H1 (cell line): ENCODE results near the gene CNPY4. TPM values are rescaled to one million over a fixed set of nuclear protein-coding genes. Genes with fewer than 3 reads are reported as not detected.

Experiments used
- CTCF ChIA-PET: fragments of 300-600 bp; sonication (Branson Sonifier 250); formaldehyde crosslinking; loops from one replicate; lab custom pipeline; 2021; ENCODE audit not compliant: partially characterized antibody; lab: Charles Lee
- POLR2A ChIA-PET: fragments of 300-600 bp; sonication (Branson Sonifier 250); formaldehyde crosslinking; loops from one replicate; lab custom pipeline; 2021; ENCODE audit warnings: inconsistent platforms; ENCODE audit not compliant: partially characterized antibody; lab: Charles Lee
- DNase-seq, 2 experiments: peaks; one replicate each; pipeline versions ENCODE4 v3.0.0 to v3.0.0-alpha.2; 2010 to 2022; ENCODE audit warnings: low spot score in 2 of 2, low read depth in 1 of 2, mixed read lengths in 1 of 2
- FAIRE-seq: peaks from 2 replicates; lab custom pipeline; 2011; peaks lifted over from hg19 to GRCh38; lab: Jason Lieb, UNC
- H2AFZ ChIP-seq: 2 replicates; pipeline ENCODE4 v1.8.1; 2012; ENCODE audit warnings: low read length, inconsistent platforms
- H2AK5ac ChIP-seq: 2 replicates; pipeline ENCODE4 v1.6.1; 2013; ENCODE audit warnings: low read depth, low read length
- H2BK120ac ChIP-seq: replicated peaks from 2 replicates; pipeline ENCODE3; 2013; ENCODE audit warnings: low read depth, low read length, inconsistent platforms
- H2BK12ac ChIP-seq: 2 replicates; pipeline ENCODE4 v1.6.1; 2013; ENCODE audit warnings: low read depth, low read length
- H2BK15ac ChIP-seq: 2 replicates; pipeline ENCODE4 v1.6.1; 2013; ENCODE audit warnings: low read length
- H2BK20ac ChIP-seq: 2 replicates; pipeline ENCODE4 v1.6.1; 2013; ENCODE audit warnings: low read length
- H2BK5ac ChIP-seq: 2 replicates; pipeline ENCODE4 v1.6.1; 2013; ENCODE audit warnings: low read depth, low read length
- H3K14ac ChIP-seq: 2 replicates; pipeline ENCODE4 v1.6.1; 2013; ENCODE audit warnings: inconsistent platforms; ENCODE audit not compliant: insufficient read length
- H3K18ac ChIP-seq: 2 replicates; pipeline ENCODE4 v1.6.1; 2013; ENCODE audit warnings: low read length; ENCODE audit errors: extremely low read depth
- H3K23ac ChIP-seq: 2 replicates; pipeline ENCODE4 v1.6.1; 2013; ENCODE audit warnings: inconsistent platforms; ENCODE audit not compliant: insufficient read length
- H3K23me2 ChIP-seq: 2 replicates; pipeline ENCODE4 v1.6.1; 2013; ENCODE audit warnings: low read depth, low read length
- H3K27ac ChIP-seq: 2 replicates; pipeline ENCODE4 v1.6.1; 2011; ENCODE audit warnings: low read depth, low read length, inconsistent platforms
- H3K27me3 ChIP-seq, 4 experiments: replicated peaks in 1 of 4; 1 replicate in 1 of 4; 2 replicates in 3 of 4; pipeline versions ENCODE4 v1.6.1 to v1.8.1; 2011 to 2013; ENCODE audit warnings: low read length in 3 of 4, mild to moderate bottlenecking in 3 of 4, inconsistent platforms in 2 of 4, mixed read lengths in 2 of 4, moderate library complexity in 1 of 4; ENCODE audit not compliant: control insufficient read depth in 3 of 4, insufficient read depth in 3 of 4; ENCODE audit errors: extremely low read depth in 1 of 4
- H3K36me3 ChIP-seq, 4 experiments: 2 replicates each; pipeline versions ENCODE4 v1.6.1 to v1.8.1; 2011 to 2013; ENCODE audit warnings: mild to moderate bottlenecking in 4 of 4, low read length in 3 of 4, moderate library complexity in 2 of 4, control low read depth in 1 of 4, inconsistent platforms in 1 of 4; ENCODE audit not compliant: insufficient read depth in 4 of 4, control insufficient read depth in 2 of 4
- H3K4ac ChIP-seq: replicated peaks from 2 replicates; pipeline ENCODE3; 2013; ENCODE audit warnings: low read length, low read depth, mixed read lengths, inconsistent platforms; ENCODE audit not compliant: insufficient read length
- H3K4me1 ChIP-seq, 4 experiments: replicated peaks in 1 of 4; 1 replicate in 1 of 4; 2 replicates in 3 of 4; pipeline versions ENCODE4 v1.6.1 to v1.8.1; 2011 to 2013; ENCODE audit warnings: low read length in 3 of 4, inconsistent platforms in 2 of 4, mixed read lengths in 1 of 4; ENCODE audit not compliant: insufficient read depth in 4 of 4, control insufficient read depth in 3 of 4
- H3K4me2 ChIP-seq, 2 experiments: 2 replicates each; pipeline versions ENCODE4 v1.6.1 to v1.8.1; 2011 to 2013; ENCODE audit warnings: low read depth in 2 of 2, low read length in 2 of 2, control low read depth in 1 of 2, inconsistent platforms in 1 of 2, mild to moderate bottlenecking in 1 of 2; ENCODE audit not compliant: insufficient read depth in 1 of 2
- H3K4me3 ChIP-seq, 4 experiments: fragments of 200-600, 300-600 bp in 1 of 4; sonication (generic), shearing (Covaris generic), sonication (Bioruptor Twin) in 1 of 4; 2 replicates each; pipeline versions ENCODE4 v1.5.1 to v1.8.1; 2011 to 2016; ENCODE audit warnings: low read length in 4 of 4, low read depth in 3 of 4, control low read depth in 2 of 4, inconsistent platforms in 2 of 4, mild to moderate bottlenecking in 2 of 4, mixed read lengths in 1 of 4, moderate library complexity in 1 of 4; ENCODE audit not compliant: insufficient read depth in 2 of 4; ENCODE audit errors: extremely low read depth in 1 of 4
- H3K56ac ChIP-seq: replicated peaks from 2 replicates; pipeline ENCODE3; 2013; ENCODE audit warnings: low read depth, mild to moderate bottlenecking, mixed read lengths, low read length, inconsistent platforms; ENCODE audit not compliant: insufficient read length
- H3K79me1 ChIP-seq: 2 replicates; pipeline ENCODE4 v1.6.1; 2013; ENCODE audit warnings: low read depth, low read length, control low read depth
- H3K79me2 ChIP-seq, 2 experiments: 2 replicates each; pipeline versions ENCODE4 v1.6.1 to v1.8.1; 2012 to 2013; ENCODE audit warnings: low read length in 2 of 2, mild to moderate bottlenecking in 2 of 2, inconsistent platforms in 1 of 2; ENCODE audit not compliant: insufficient read depth in 2 of 2, control insufficient read depth in 1 of 2
- H3K9ac ChIP-seq, 4 experiments: replicated peaks in 1 of 4; 1 replicate in 1 of 4; 2 replicates in 3 of 4; pipeline versions ENCODE4 v1.6.1 to v1.8.1; 2011 to 2013; ENCODE audit warnings: low read depth in 3 of 4, low read length in 3 of 4, control low read depth in 2 of 4, mild to moderate bottlenecking in 2 of 4, moderate library complexity in 2 of 4, inconsistent platforms in 1 of 4; ENCODE audit errors: extremely low read depth in 1 of 4
- H3K9me3 ChIP-seq, 2 experiments: 2 replicates each; pipeline versions ENCODE4 v1.6.1 to v1.8.1; 2012 to 2013; ENCODE audit warnings: mild to moderate bottlenecking in 2 of 2, moderate library complexity in 2 of 2, control low read depth in 1 of 2, inconsistent platforms in 1 of 2, low read depth in 1 of 2, low read length in 1 of 2, mixed read lengths in 1 of 2; ENCODE audit not compliant: insufficient read depth in 2 of 2
- H4K20me1 ChIP-seq, 2 experiments: replicated peaks in 1 of 2; 2 replicates each; pipeline versions ENCODE3 to v1.8.1; 2011 to 2013; ENCODE audit warnings: inconsistent platforms in 2 of 2, low read length in 2 of 2, mild to moderate bottlenecking in 1 of 2; ENCODE audit not compliant: insufficient read depth in 2 of 2, control insufficient read depth in 1 of 2
- H4K5ac ChIP-seq: 2 replicates; pipeline ENCODE4 v1.6.1; 2013; ENCODE audit warnings: low read length, low read depth, mixed read lengths, inconsistent platforms; ENCODE audit not compliant: insufficient read length
- H4K8ac ChIP-seq: 2 replicates; pipeline ENCODE4 v1.8.0; 2013; ENCODE audit warnings: mild to moderate bottlenecking, moderate library complexity, low read length, inconsistent platforms; ENCODE audit not compliant: insufficient read depth; ENCODE audit errors: extremely low read depth
- H4K91ac ChIP-seq: replicated peaks from 2 replicates; pipeline ENCODE3; 2013; ENCODE audit warnings: low read length, mixed read lengths, inconsistent platforms; ENCODE audit not compliant: insufficient read length
- CBX8 ChIP-seq: fragments of 300-800, 300-1000 bp; sonication (generic); IDR thresholded peaks from 2 replicates; pipeline ENCODE4 v1.7.1; 2016; ENCODE audit warnings: low read depth, low read length, borderline replicate concordance
- EZH2 ChIP-seq: fragments of 200-600 bp; sonication (generic); IDR thresholded peaks from 2 replicates; pipeline ENCODE4 v1.7.1; 2012; ENCODE audit warnings: low read depth, mild to moderate bottlenecking, moderate library complexity, low read length, inconsistent platforms; ENCODE audit not compliant: severe bottlenecking
- JUND ChIP-seq: IDR thresholded peaks from 2 replicates; pipeline ENCODE4 v1.6.1; 2011; ENCODE audit warnings: mild to moderate bottlenecking, improper control_type of control experiment, low read length
- MAFK ChIP-seq: IDR thresholded peaks from 2 replicates; pipeline ENCODE4 v1.6.1; 2012; ENCODE audit warnings: low read depth, mild to moderate bottlenecking, improper control_type of control experiment, low read length
- POLR2A ChIP-seq, 2 experiments: IDR thresholded peaks; 1 replicate in 1 of 2; 2 replicates in 1 of 2; pipeline ENCODE4 v1.6.1; 2011; ENCODE audit warnings: low read depth in 2 of 2, low read length in 2 of 2, mild to moderate bottlenecking in 2 of 2; ENCODE audit errors: control extremely low read depth in 1 of 2
- POLR2AphosphoS5 ChIP-seq: IDR thresholded peaks from 2 replicates; pipeline ENCODE4 v1.6.1; 2011; ENCODE audit warnings: low read depth, low read length
- RXRA ChIP-seq: IDR thresholded peaks from 2 replicates; pipeline ENCODE4 v1.6.1; 2011; ENCODE audit warnings: low read depth, mild to moderate bottlenecking, low read length, moderate library complexity; ENCODE audit not compliant: insufficient read depth
- USF2 ChIP-seq: IDR thresholded peaks from 2 replicates; pipeline ENCODE4 v1.6.1; 2011; ENCODE audit warnings: low read length, improper control_type of control experiment
- WGBS, 2 experiments: shearing (Covaris generic) in 1 of 2; methylation state at CpG; one replicate each; pipeline versions ENCODE4 v1.1.6 to v1.1.7; 2013 to 2015; ENCODE audit warnings: low lambda C conversion rate in 2 of 2, mixed read lengths in 2 of 2, inconsistent platforms in 1 of 2, low coverage in 1 of 2, missing lambda C conversion rate in 1 of 2; ENCODE audit not compliant: insufficient replicate concordance in 2 of 2, insufficient coverage in 1 of 2, insufficient read length in 1 of 2; ENCODE audit errors: extremely low coverage in 1 of 2, missing lambda C conversion rate in 1 of 2; 5-methylcytosine and 5-hydroxymethylcytosine counted together
- polyA plus RNA-seq, 7 experiments: library from polyadenylated mRNA; depleted of rRNA in 3 of 7; stranded (reverse) in 5 of 7; unstranded in 2 of 7; fragments of >200 nt in 5 of 7; fragments of 200-250 nt in 2 of 7; gene quantifications; 1 replicate in 5 of 7; 2 replicates in 1 of 7; 4 replicates in 1 of 7; pipeline versions ENCODE4 v1.2.1 to v1.2.3, GENCODE V29; 2011 to 2013; ENCODE audit warnings: missing spikeins in 2 of 7, mixed read lengths in 2 of 7
- total RNA-seq: library from RNA; stranded (reverse); fragmentation: NEBNext Ultra II Directional; extraction: Animal tissue kit (Norgen Biotek cat#: 25700); gene quantifications from 2 replicates; pipeline ENCODE4 v1.2.1, GENCODE V29; 2021

CNPY4 gene
- total and polyA plus RNA-seq, 2 of the 8 experiments (the other 6 are each of a cell fraction or from before 2014, with no cell fraction given), result 10.2 to 15.3 TPM

- H3K56ac ChIP-seq, result no peak overlapping the region
- H4K20me1 ChIP-seq, result peaks cover 26 to 37% of the 10 kb centered on the region in 2 experiments
- TF ChIP-seq RXRA (no peak), POLR2A (IDR thresholded peaks at IDR 0.05; ENCODE audit: control extremely low read depth in 1 of 2, low read depth in 2 of 2, low read length in 2 of 2) (peak; percentile 59 to 93), CBX8 (no peak), POLR2AphosphoS5 (peak; percentile 96), JUND (no peak), EZH2 (no peak), USF2 (no peak), MAFK (peak; percentile 77)
- TF ChIP-seq, all 59 proteins: peak for 3
- H2BK120ac ChIP-seq, result no peak overlapping the region
- no peak overlapping the region for H2BK12ac ChIP-seq
- no peak overlapping the region for H3K18ac ChIP-seq
- H2BK5ac ChIP-seq, result no peak overlapping the region
- 93% methylated on average over 16 of the region's 16 CpGs; no CpG with 5 or more reads in 1 of the 2 experiments for WGBS, 2 experiments
- H3K9me3 ChIP-seq, result no peaks in the 10 kb centered on the region
- no peaks in the 10 kb centered on the region; the same call in 1 of the 2 replicates for H3K23me2 ChIP-seq
- H3K9ac ChIP-seq, result no peak overlapping the region
- ChIA-PET POLR2A (interaction anchor here (0.9 to 19.5 kb wide), 15 partner anchors 10 to 400 kb away, joined by 3 to 722 read pairs (median 4); partner anchors contain the start of genes AP4M1, COPS6, LAMTOR4 and MCM7), CTCF (no interaction called here)
- no peak overlapping the region for H2BK15ac ChIP-seq
- no peak overlapping the region for H3K14ac ChIP-seq
- H3K4me3 ChIP-seq, result no peak overlapping the region
- peak overlapping the region; percentile 5; the same call in 1 of the 2 replicates for H3K27ac ChIP-seq
- H3K79me2 ChIP-seq, result peaks cover 0 to 35% of the 10 kb centered on the region in 2 experiments; a peak in 3 of 4 replicates
- no peak overlapping the region for H4K5ac ChIP-seq
- peak overlapping the region; percentile 57; the same call in 1 of the 2 replicates for H4K8ac ChIP-seq
- no peak overlapping the region for H3K23ac ChIP-seq
- H4K91ac ChIP-seq, result no peak overlapping the region
- H2BK20ac ChIP-seq, result no peak overlapping the region
- no peak overlapping the region for H3K4me2 ChIP-seq
- H2AFZ ChIP-seq, result no peak overlapping the region
- FAIRE-seq (no peak), DNase-seq (no peak)
- peaks cover 16% of the 10 kb centered on the region for H3K79me1 ChIP-seq
- H3K4me1 ChIP-seq, result peaks cover 0 to 1% (median 0%) of the 10 kb centered on the region in 4 experiments; a peak in 1 of 7 replicates
- no peak overlapping the region for H3K4ac ChIP-seq
- H3K36me3 ChIP-seq, result peaks cover 76 to 86% (median 80%) of the 10 kb centered on the region in 4 experiments
- no peaks in the 10 kb centered on the region for H3K27me3 ChIP-seq
- no peak overlapping the region for H2AK5ac ChIP-seq
Observed at GRCh38 chr7:100093925-100094486, 25.4 kb upstream of the CNPY4 start.
